CD14-positive monocyte (primary cell): ENCODE measurements around the gene GULP1. TPM values are rescaled to one million over a fixed set of nuclear protein-coding genes. Genes with fewer than 3 reads are reported as not detected.

Source experiments
- DNase-seq, 3 donors: peaks; one replicate each; pipeline ENCODE4 v3.0.0-alpha.2; 2011 to 2022
- H2AFZ ChIP-seq: 2 replicates; pipeline ENCODE4 v1.6.0; 2012; ENCODE audit warnings: mild to moderate bottlenecking, low read depth, low read length, inconsistent platforms; ENCODE audit not compliant: insufficient read depth, poor library complexity, severe bottlenecking
- H3K27ac ChIP-seq, 2 donors: 1 replicate in 1 of 2; 2 replicates in 1 of 2; pipeline ENCODE4 v1.5.1; 2012 to 2013; ENCODE audit warnings: low read length in 2 of 2, control low read depth in 1 of 2, inconsistent platforms in 1 of 2, low read depth in 1 of 2, mild to moderate bottlenecking in 1 of 2
- H3K27me3 ChIP-seq, 2 donors: one replicate each; pipeline versions ENCODE4 v1.6.0 to v1.6.1; 2011 to 2013; ENCODE audit warnings: low read length in 2 of 2; ENCODE audit not compliant: control insufficient read depth in 2 of 2, insufficient read depth in 2 of 2
- H3K36me3 ChIP-seq, 2 donors: replicated peaks in 1 of 2; 1 replicate in 1 of 2; 2 replicates in 1 of 2; pipeline versions ENCODE4 v1.5.1 to v1.6.1; 2012 to 2013; ENCODE audit warnings: low read length in 2 of 2, control low read depth in 1 of 2, inconsistent platforms in 1 of 2, mild to moderate bottlenecking in 1 of 2; ENCODE audit not compliant: insufficient read depth in 2 of 2, control insufficient read depth in 1 of 2
- H3K4me1 ChIP-seq, 2 donors: 1 replicate in 1 of 2; 2 replicates in 1 of 2; pipeline versions ENCODE4 v1.5.1 to v1.6.1; 2012 to 2013; ENCODE audit warnings: low read length in 2 of 2, control low read depth in 1 of 2, inconsistent platforms in 1 of 2, mild to moderate bottlenecking in 1 of 2, moderate library complexity in 1 of 2; ENCODE audit not compliant: insufficient read depth in 2 of 2, control insufficient read depth in 1 of 2
- H3K4me2 ChIP-seq: replicated peaks from 2 replicates; pipeline ENCODE3; 2012; ENCODE audit warnings: low read length, moderate library complexity, mild to moderate bottlenecking; ENCODE audit not compliant: poor library complexity, severe bottlenecking; ENCODE audit errors: extremely low read depth
- H3K4me3 ChIP-seq, 3 experiments: fragments of 200-600 bp in 1 of 3; sonication (generic) in 1 of 3; replicated peaks in 1 of 3; 1 replicate in 2 of 3; 2 replicates in 1 of 3; pipeline ENCODE4 v1.5.1; 2011 to 2013; ENCODE audit warnings: low read length in 3 of 3, mild to moderate bottlenecking in 3 of 3, control low read depth in 2 of 3, low read depth in 2 of 3, inconsistent platforms in 1 of 3, moderate library complexity in 1 of 3
- H3K79me2 ChIP-seq: 2 replicates; pipeline ENCODE4 v1.6.0; 2012; ENCODE audit warnings: mild to moderate bottlenecking, control low read depth, inconsistent platforms, low read length, moderate library complexity; ENCODE audit not compliant: insufficient read depth
- H3K9ac ChIP-seq: 2 replicates; pipeline ENCODE4 v1.6.0; 2017; ENCODE audit warnings: low read length, mild to moderate bottlenecking; ENCODE audit not compliant: insufficient read depth, poor library complexity, severe bottlenecking
- H3K9me3 ChIP-seq, 2 donors: replicated peaks in 1 of 2; 1 replicate in 1 of 2; 2 replicates in 1 of 2; pipeline versions ENCODE4 v1.5.1 to v1.6.1; 2012 to 2013; ENCODE audit warnings: low read length in 2 of 2, control low read depth in 1 of 2; ENCODE audit not compliant: control insufficient read depth in 1 of 2, insufficient read depth in 1 of 2
- H4K20me1 ChIP-seq: 2 replicates; pipeline ENCODE4 v1.6.0; 2012; ENCODE audit warnings: mild to moderate bottlenecking, low read length, control low read depth, moderate library complexity; ENCODE audit not compliant: insufficient read depth
- H3K27ac Mint-ChIP-seq, 7 donors: one replicate each; pipeline ENCODE4 v1.8.0; 2020; ENCODE audit warnings: mild to moderate bottlenecking in 7 of 7, mixed read lengths in 7 of 7, moderate library complexity in 6 of 7, inconsistent platforms in 2 of 7
- H3K27me3 Mint-ChIP-seq, 3 donors: one replicate each; pipeline ENCODE4 v1.8.0; 2021 to 2022; ENCODE audit warnings: low read depth in 3 of 3, mild to moderate bottlenecking in 3 of 3, mixed read lengths in 3 of 3, moderate library complexity in 3 of 3, inconsistent platforms in 1 of 3
- H3K36me3 Mint-ChIP-seq, 2 donors: one replicate each; pipeline ENCODE4 v1.8.0; 2020; ENCODE audit warnings: mixed read lengths in 2 of 2, inconsistent platforms in 1 of 2, mild to moderate bottlenecking in 1 of 2
- H3K4me1 Mint-ChIP-seq: one replicate; pipeline ENCODE4 v1.8.0; 2020; ENCODE audit warnings: mild to moderate bottlenecking, mixed read lengths
- H3K4me3 Mint-ChIP-seq, 2 donors: one replicate each; pipeline ENCODE4 v1.8.0; 2020; ENCODE audit warnings: mild to moderate bottlenecking in 2 of 2, mixed read lengths in 2 of 2, moderate library complexity in 1 of 2
- H3K9me3 Mint-ChIP-seq, 7 donors: one replicate each; pipeline ENCODE4 v1.8.0; 2020 to 2022; ENCODE audit warnings: mixed read lengths in 7 of 7, mild to moderate bottlenecking in 6 of 7, moderate library complexity in 6 of 7, inconsistent platforms in 2 of 7
- CTCF ChIP-seq: fragments of 200-600 bp; IDR thresholded peaks from one replicate; pipeline ENCODE4 v1.8.0; 2022; ENCODE audit warnings: antibody characterized with exemption, mild to moderate bottlenecking
- WGBS: methylation state at CpG from one replicate; pipeline ENCODE4 v1.1.5; 2013; ENCODE audit warnings: missing lambda C conversion rate; ENCODE audit not compliant: insufficient coverage; 5-methylcytosine and 5-hydroxymethylcytosine counted together
- intact Hi-C, 2 donors: fragments of 100-400 bp; cut with micrococcal nuclease; formaldehyde crosslinking; loops; one replicate each; pipeline versions ENCODE4 v1.15.0 to v1.15.1; 2023
- polyA plus RNA-seq, 3 donors: library from polyadenylated mRNA; depleted of rRNA in 1 of 3; unstranded in 2 of 3; stranded (reverse) in 1 of 3; fragments of 300-500 nt in 2 of 3; fragments of >200 nt in 1 of 3; fragmentation: Illumina TruSeq in 2 of 3; gene quantifications; 1 replicate in 2 of 3; 2 replicates in 1 of 3; pipeline ENCODE4 v1.2.3, GENCODE V29; 2012 to 2021

The GULP1 gene
- polyA plus RNA-seq, 3 donors: not detected

GRCh38 chr2:188380280-188380679, 88.6 kb downstream of the GULP1 start:
- Histone ChIP-seq H4K20me1 (no peaks in the 10 kb centered on the region), H3K9me3 (peaks cover 7 to 12% of the 10 kb centered on the region in 2 donors), H3K4me3 (no peak overlapping the region), H3K4me2 (no peak overlapping the region), H3K27ac (no peak overlapping the region), H2AFZ (no peak overlapping the region), H3K27me3 (no peaks in the 10 kb centered on the region), H3K36me3 (no peaks in the 10 kb centered on the region), H3K9ac (no peak overlapping the region), H3K4me1 (no peaks in the 10 kb centered on the region), H3K79me2 (no peaks in the 10 kb centered on the region)
- intact Hi-C loops: no loop called here
- WGBS: 80% methylated on average over 1 of the region's 2 CpGs
- no peak for TF ChIP-seq CTCF
- Mint-ChIP-seq H3K4me3 (no peak overlapping the region), H3K4me1 (no peaks in the 10 kb centered on the region), H3K27ac (no peak overlapping the region), H3K9me3 (peaks cover 0 to 6% (median 3%) of the 10 kb centered on the region in 7 donors), H3K27me3 (peaks cover 0 to 2% (median 0%) of the 10 kb centered on the region in 3 donors), H3K36me3 (no peaks in the 10 kb centered on the region)
- DNase-seq: no peak

- no peaks in the 10 kb centered on the region for H3K79me2 ChIP-seq
- intact Hi-C loops: no loop called here
- no peak for TF ChIP-seq CTCF
- H3K9ac ChIP-seq: no peak overlapping the region
- no peak overlapping the region for H3K27ac Mint-ChIP-seq
- H3K27ac ChIP-seq: no peak overlapping the region
- WGBS: no CpG with 5 or more reads among the region's 1 CpG
- H3K4me1 ChIP-seq: no peaks in the 10 kb centered on the region
- H3K27me3 Mint-ChIP-seq: peaks cover 0 to 2% (median 0%) of the 10 kb centered on the region in 3 donors
- H3K9me3 Mint-ChIP-seq: peaks cover 4 to 9% (median 5%) of the 10 kb centered on the region in 7 donors
- no peak overlapping the region for H2AFZ ChIP-seq
- no peak for DNase-seq
- no peaks in the 10 kb centered on the region for H4K20me1 ChIP-seq
- peaks cover 7 to 13% of the 10 kb centered on the region in 2 donors for H3K9me3 ChIP-seq
- H3K36me3 Mint-ChIP-seq: no peaks in the 10 kb centered on the region
- no peaks in the 10 kb centered on the region for H3K27me3 ChIP-seq
- H3K4me1 Mint-ChIP-seq: no peaks in the 10 kb centered on the region
- H3K4me3 Mint-ChIP-seq: no peak overlapping the region
- H3K4me3 ChIP-seq: no peak overlapping the region
- H3K4me2 ChIP-seq: no peak overlapping the region
- H3K36me3 ChIP-seq: no peaks in the 10 kb centered on the region
Observed at GRCh38 chr2:188381614-188382013, 89.9 kb downstream of the GULP1 start.
